22Rv1 (cell line): ENCODE data around the gene PIK3CD.

Experiments
- H3K27ac ChIP-seq: fragments of 450-650 bp; 2 replicates; pipeline ENCODE4 v1.5.1; 2017
- CTCF ChIP-seq: fragments of 450-650 bp; IDR thresholded peaks from 2 replicates; pipeline ENCODE4 v1.5.1; 2017; ENCODE audit warnings: mild to moderate bottlenecking
- ZFX ChIP-seq: fragments of 450-650 bp; IDR thresholded peaks from 2 replicates; pipeline ENCODE4 v1.6.1; 2017; ENCODE audit warnings: antibody characterized with exemption, borderline replicate concordance

The PIK3CD gene

GRCh38 chr1:9651220-9651564 lies 339 bp upstream of the PIK3CD start:
- TF ChIP-seq ZFX: no peak
- TF ChIP-seq CTCF: no peak
- no peak overlapping the region for H3K27ac ChIP-seq

DNA sequence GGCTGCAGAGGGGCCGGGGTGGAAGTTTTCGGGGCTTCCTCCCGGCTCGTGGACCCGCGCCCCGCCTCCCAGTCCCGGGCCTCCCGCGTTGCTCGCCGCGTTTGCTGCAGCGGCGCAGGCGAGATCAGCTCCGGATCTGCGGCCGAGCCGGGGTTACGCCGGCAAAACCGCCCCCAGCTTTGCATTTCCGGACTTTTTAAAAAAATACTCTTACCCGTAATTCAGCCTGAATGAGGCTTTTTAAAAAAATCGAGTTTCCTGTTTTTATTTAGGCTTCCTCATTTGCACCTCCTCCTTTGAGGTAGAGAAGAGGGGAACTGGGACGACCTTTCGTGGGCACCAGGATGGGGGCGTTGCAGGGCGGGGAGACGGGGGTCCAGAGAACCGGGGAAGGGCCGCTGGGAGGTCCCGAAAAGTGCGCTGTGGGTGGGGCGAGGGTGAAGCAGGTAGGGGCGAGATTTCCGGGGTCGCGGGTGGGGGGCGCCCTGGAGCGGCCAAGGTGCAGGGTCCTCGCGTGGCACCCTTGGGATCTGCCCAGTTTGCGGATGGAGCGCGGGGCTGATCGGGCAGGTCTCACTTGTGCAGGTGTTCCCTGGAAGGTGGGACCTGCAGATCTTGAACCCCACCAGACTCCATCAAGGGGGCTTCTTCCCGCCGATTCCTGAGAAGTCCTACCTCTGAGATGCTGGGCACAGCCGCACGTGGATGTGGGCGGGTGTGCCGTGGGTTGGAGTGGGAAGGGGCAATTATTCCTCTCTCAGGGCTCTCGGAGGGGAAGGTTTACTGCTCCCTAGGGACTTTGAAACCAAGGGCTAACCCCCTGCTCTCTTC lies 1.1 kb downstream of the PIK3CD start:
- no peak for TF ChIP-seq CTCF
- no peak overlapping the region for H3K27ac ChIP-seq

GRCh38 chr1:9653210-9653490 lies 1.6 kb downstream of the PIK3CD start:
- H3K27ac ChIP-seq: no peak overlapping the region
- TF ChIP-seq ZFX (no peak), CTCF (no peak)

DNA sequence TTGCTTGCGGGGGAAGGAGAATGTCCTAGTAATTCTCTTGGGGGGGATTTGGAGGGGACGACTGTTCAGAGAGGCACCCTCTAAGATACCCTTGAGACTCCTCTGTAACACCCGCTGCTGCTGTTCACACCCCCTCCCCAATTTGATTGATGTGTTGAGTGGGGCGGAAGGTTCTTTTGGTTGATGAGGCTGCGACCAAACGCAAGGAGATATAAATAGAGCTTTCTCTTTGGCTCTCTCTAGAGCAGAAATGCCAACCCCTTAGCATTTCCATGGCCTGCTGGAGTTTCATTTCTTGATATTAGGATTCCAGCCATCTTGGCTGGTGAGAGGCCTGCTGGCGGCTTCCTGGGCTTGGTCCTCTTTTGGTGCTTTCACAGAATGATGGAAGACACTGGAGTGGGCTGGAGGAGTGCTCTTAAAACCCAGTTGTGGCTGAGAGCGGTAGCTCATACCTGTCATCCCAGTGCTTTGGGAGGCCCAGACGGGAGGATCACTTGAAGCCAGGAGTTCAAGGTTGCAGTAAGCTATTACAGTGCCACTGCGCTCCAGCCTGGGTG lies 2.0 kb downstream of the PIK3CD start:
- no peak overlapping the region for H3K27ac ChIP-seq
- TF ChIP-seq ZFX: no peak
- no peak for TF ChIP-seq CTCF

- H3K27ac ChIP-seq: no peak overlapping the region
Observed at GRCh38 chr1:9654051-9654833, 2.7 kb downstream of the PIK3CD start.

DNA sequence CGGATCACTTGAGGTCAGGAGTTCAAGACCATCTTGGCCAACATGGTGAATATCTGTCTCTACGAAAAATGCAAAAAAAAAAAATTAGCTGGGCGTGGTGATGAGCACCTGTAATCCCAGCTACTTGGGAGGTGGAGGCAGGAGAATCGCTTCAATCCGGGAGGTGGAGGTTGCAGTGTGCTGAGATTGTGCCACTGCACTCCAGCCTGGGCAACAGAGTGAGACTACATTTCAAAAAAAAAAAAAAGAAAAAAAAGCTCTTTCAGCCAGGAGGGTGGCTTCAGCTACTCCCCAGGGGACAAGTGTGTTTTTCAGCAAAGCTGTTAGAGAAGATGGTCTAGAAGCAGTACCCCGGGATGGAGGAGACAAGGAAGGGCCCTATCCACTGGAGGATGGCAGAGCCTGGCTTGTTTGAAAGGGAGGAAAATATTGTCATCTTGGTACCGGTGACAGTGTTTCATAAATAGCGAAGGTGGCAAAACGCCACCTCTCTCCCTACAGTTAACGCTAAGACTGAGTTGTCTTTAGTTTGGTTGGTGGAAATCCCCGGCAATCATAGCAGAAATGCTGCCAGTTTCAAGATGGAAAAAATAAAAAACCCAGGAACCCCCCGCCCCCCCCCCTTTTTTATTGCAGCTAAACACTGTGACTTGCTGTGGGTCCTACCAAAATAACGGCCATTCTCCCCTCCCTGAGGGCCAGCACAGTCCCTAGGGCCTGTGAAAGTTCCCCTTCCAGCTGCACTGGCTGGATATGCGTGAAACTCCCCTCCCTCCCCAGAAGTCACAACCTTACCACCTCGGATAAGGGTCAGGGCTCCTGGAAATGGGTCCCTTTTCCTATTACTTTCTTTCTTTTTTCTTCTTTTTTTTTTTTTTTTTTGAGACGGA lies 3.5 kb downstream of the PIK3CD start:
- H3K27ac ChIP-seq: no peak overlapping the region
- no peak for TF ChIP-seq ZFX
- TF ChIP-seq CTCF: no peak

More at GRCh38 chr1:9654051-9654833, 2.7 kb downstream of the PIK3CD start:
- no peak for TF ChIP-seq ZFX
- no peak for TF ChIP-seq CTCF
